ENCODE results near the gene AGMO. TPM values are rescaled to one million over a fixed set of nuclear protein-coding genes. Genes with fewer than 3 reads are reported as not detected.

Gene AGMO
- total and polyA plus RNA-seq, 2 donors (not counting 1 experiment from before 2014, with no cell fraction given), result not detected

GRCh38 chr7:15560968-15561367 lies 847 bp downstream of the AGMO start:
- no peak overlapping the region for H2AFZ ChIP-seq (ENCODE audit: insufficient read depth, low read depth, low read length, poor library complexity, severe bottlenecking)
- no peaks in the 10 kb centered on the region for H3K27me3 Mint-ChIP-seq
- POLR2A ChIA-PET, result no interaction called here
- no peaks in the 10 kb centered on the region for H3K9me3 ChIP-seq (ENCODE audit: control extremely low read depth in 1 of 3, control insufficient read depth in 2 of 3, insufficient read depth in 1 of 3, low read length in 2 of 3)
- CTCF ChIA-PET, result no interaction called here
- no peak overlapping the region for H3K4me3 ChIP-seq (ENCODE audit: control extremely low read depth in 1 of 5, extremely low read depth in 1 of 5, insufficient read depth in 1 of 5, low read depth in 2 of 5, low read length in 4 of 5)
- ATAC-seq (ENCODE audit: low read depth) (no peak), DNase-seq (no peak)
- no peaks in the 10 kb centered on the region for H3K4me1 ChIP-seq (ENCODE audit: control insufficient read depth in 2 of 2, insufficient read depth in 2 of 2, low read length in 2 of 2)
- no peaks in the 10 kb centered on the region for H3K9me3 Mint-ChIP-seq (ENCODE audit: insufficient read depth)
- no peak overlapping the region for H3K9ac ChIP-seq (ENCODE audit: low read length)
- intact Hi-C loops (cut with micrococcal nuclease), result no loop called here
- H3K79me2 ChIP-seq (ENCODE audit: control insufficient read depth, insufficient read depth, low read length), result no peaks in the 10 kb centered on the region
- no peak for TF ChIP-seq CTCF (IDR thresholded peaks at IDR 0.05)
- no peak for TF ChIP-seq EZH2 (IDR thresholded peaks at IDR 0.05; ENCODE audit: borderline replicate concordance, insufficient read depth, low read depth, low read length, poor library complexity, severe bottlenecking)
- no peak overlapping the region for H3K27ac ChIP-seq (ENCODE audit: low read length in 2 of 2)
- H3K4me1 Mint-ChIP-seq, result no peaks in the 10 kb centered on the region
- WGBS (ENCODE audit: insufficient coverage), result no CpG with 5 or more reads among the region's 1 CpG
- no peak overlapping the region for H3K4me3 Mint-ChIP-seq
- no peaks in the 10 kb centered on the region for H3K36me3 ChIP-seq (replicated peaks in 1 of 2; ENCODE audit: control extremely low read depth in 1 of 2, control insufficient read depth in 1 of 2, extremely low read depth in 1 of 2, insufficient read depth in 2 of 2, low read length in 1 of 2)
- H3K27ac Mint-ChIP-seq, result no peak overlapping the region
- no peaks in the 10 kb centered on the region for H3K27me3 ChIP-seq (replicated peaks in 1 of 4; ENCODE audit: control extremely low read depth in 1 of 4, control insufficient read depth in 3 of 4, insufficient read depth in 4 of 4, low read length in 3 of 4)
- H3K4me2 ChIP-seq (replicated peaks; ENCODE audit: low read depth, low read length, poor library complexity, severe bottlenecking), result no peak overlapping the region
- H4K20me1 ChIP-seq (ENCODE audit: control insufficient read depth, insufficient read depth, low read length, poor library complexity, severe bottlenecking), result no peaks in the 10 kb centered on the region

- no peak for TF ChIP-seq CTCF (IDR thresholded peaks at IDR 0.05)
- TF ChIP-seq EZH2 (IDR thresholded peaks at IDR 0.05; ENCODE audit: borderline replicate concordance, insufficient read depth, low read depth, low read length, poor library complexity, severe bottlenecking), result no peak
- WGBS (ENCODE audit: insufficient coverage), result 80% methylated on average over 1 of the region's 3 CpGs
- H3K9me3 ChIP-seq (ENCODE audit: control extremely low read depth in 1 of 3, control insufficient read depth in 2 of 3, insufficient read depth in 1 of 3, low read length in 2 of 3), result no peaks in the 10 kb centered on the region
- Mint-ChIP-seq H3K4me1 (no peaks in the 10 kb centered on the region), H3K9me3 (ENCODE audit: insufficient read depth) (no peaks in the 10 kb centered on the region), H3K4me3 (no peak overlapping the region), H3K27me3 (no peaks in the 10 kb centered on the region), H3K27ac (no peak overlapping the region)
- no peaks in the 10 kb centered on the region for H4K20me1 ChIP-seq (ENCODE audit: control insufficient read depth, insufficient read depth, low read length, poor library complexity, severe bottlenecking)
- no peak overlapping the region for H3K4me3 ChIP-seq (ENCODE audit: control extremely low read depth in 1 of 5, extremely low read depth in 1 of 5, insufficient read depth in 1 of 5, low read depth in 2 of 5, low read length in 4 of 5)
- no peak overlapping the region for H2AFZ ChIP-seq (ENCODE audit: insufficient read depth, low read depth, low read length, poor library complexity, severe bottlenecking)
- no peaks in the 10 kb centered on the region for H3K36me3 ChIP-seq (replicated peaks in 1 of 2; ENCODE audit: control extremely low read depth in 1 of 2, control insufficient read depth in 1 of 2, extremely low read depth in 1 of 2, insufficient read depth in 2 of 2, low read length in 1 of 2)
- no peak overlapping the region for H3K4me2 ChIP-seq (replicated peaks; ENCODE audit: low read depth, low read length, poor library complexity, severe bottlenecking)
- no peaks in the 10 kb centered on the region for H3K27me3 ChIP-seq (replicated peaks in 1 of 4; ENCODE audit: control extremely low read depth in 1 of 4, control insufficient read depth in 3 of 4, insufficient read depth in 4 of 4, low read length in 3 of 4)
- ChIA-PET POLR2A (no interaction called here), CTCF (no interaction called here)
- H3K79me2 ChIP-seq (ENCODE audit: control insufficient read depth, insufficient read depth, low read length), result no peaks in the 10 kb centered on the region
- H3K4me1 ChIP-seq (ENCODE audit: control insufficient read depth in 2 of 2, insufficient read depth in 2 of 2, low read length in 2 of 2), result no peaks in the 10 kb centered on the region
- no peak overlapping the region for H3K9ac ChIP-seq (ENCODE audit: low read length)
- intact Hi-C loops (cut with micrococcal nuclease), result no loop called here
- ATAC-seq (ENCODE audit: low read depth) (no peak), DNase-seq (no peak)
- no peak overlapping the region for H3K27ac ChIP-seq (ENCODE audit: low read length in 2 of 2)
Observed at GRCh38 chr7:15559416-15559928, 2.3 kb downstream of the AGMO start.

All from B cell (primary cell).